CD4-positive, alpha-beta T cell (primary cell): Measurements from ENCODE around the gene IFITM10. TPM values are rescaled to one million over a fixed set of nuclear protein-coding genes. Genes with fewer than 3 reads are reported as not detected.

Experiments used
- ATAC-seq: fragments of 200-7000 bp; cut with Tn5 transposase; one replicate; pipeline ENCODE4 v1.10.0; 2022; ENCODE audit warnings: mild to moderate bottlenecking; ENCODE audit not compliant: poor library complexity
- CTCF ChIA-PET: fragments of 350-600 bp; sonication (Branson Sonifier 250); formaldehyde crosslinking; loops from one replicate; lab custom pipeline; 2021; ENCODE audit warnings: antibody characterized with exemption, inconsistent platforms; lab: Charles Lee
- POLR2A ChIA-PET: fragments of 350-600 bp; sonication (Branson Sonifier 250); formaldehyde crosslinking; loops from one replicate; lab custom pipeline; 2021; ENCODE audit warnings: antibody characterized with exemption, inconsistent platforms; lab: Charles Lee
- DNase-seq, 14 experiments: peaks; one replicate each; pipeline ENCODE4 v3.0.0-alpha.2; 2013 to 2020; ENCODE audit warnings: mixed read lengths in 2 of 14
- H3K27ac ChIP-seq, 2 donors: one replicate each; pipeline versions ENCODE4 v1.5.1 to v1.7.0; 2013; ENCODE audit warnings: low read length in 2 of 2, low read depth in 1 of 2, mild to moderate bottlenecking in 1 of 2
- H3K27me3 ChIP-seq, 2 experiments: 1 replicate in 1 of 2; 2 replicates in 1 of 2; pipeline versions ENCODE4 v1.6.1 to v1.7.0; 2013; ENCODE audit warnings: low read length in 2 of 2, control low read depth in 1 of 2, mild to moderate bottlenecking in 1 of 2, moderate library complexity in 1 of 2; ENCODE audit not compliant: insufficient read depth in 2 of 2, control insufficient read depth in 1 of 2
- H3K36me3 ChIP-seq: one replicate; pipeline ENCODE4 v1.6.1; 2013; ENCODE audit warnings: low read length, control low read depth; ENCODE audit not compliant: insufficient read depth
- H3K4me1 ChIP-seq: one replicate; pipeline ENCODE4 v1.6.1; 2013; ENCODE audit warnings: low read length, control low read depth; ENCODE audit not compliant: insufficient read depth
- H3K4me3 ChIP-seq: one replicate; pipeline ENCODE4 v1.5.1; 2013; ENCODE audit warnings: mild to moderate bottlenecking, low read length, moderate library complexity
- H3K9me3 ChIP-seq, 2 experiments: 1 replicate in 1 of 2; 2 replicates in 1 of 2; pipeline versions ENCODE4 v1.6.1 to v1.7.0; 2013; ENCODE audit warnings: low read length in 2 of 2, mild to moderate bottlenecking in 2 of 2, control low read depth in 1 of 2, moderate library complexity in 1 of 2; ENCODE audit not compliant: control insufficient read depth in 1 of 2, insufficient read depth in 1 of 2
- H3K27ac Mint-ChIP-seq: one replicate; pipeline ENCODE4 v1.8.0; 2020; ENCODE audit warnings: mixed read lengths
- H3K27me3 Mint-ChIP-seq: one replicate; pipeline ENCODE4 v1.8.0; 2021; ENCODE audit warnings: mixed read lengths
- H3K36me3 Mint-ChIP-seq: one replicate; pipeline ENCODE4 v1.8.0; 2021; ENCODE audit warnings: low read depth, mixed read lengths
- H3K4me1 Mint-ChIP-seq: one replicate; pipeline ENCODE4 v1.8.0; 2021; ENCODE audit warnings: low read depth, mixed read lengths
- H3K4me3 Mint-ChIP-seq: one replicate; pipeline ENCODE4 v1.8.0; 2020; ENCODE audit warnings: mild to moderate bottlenecking, mixed read lengths
- H3K9me3 Mint-ChIP-seq: one replicate; pipeline ENCODE4 v1.8.0; 2020; ENCODE audit warnings: mixed read lengths
- CTCF ChIP-seq: fragments of 200-600 bp; IDR thresholded peaks from one replicate; pipeline ENCODE4 v1.8.0; 2022; ENCODE audit warnings: antibody characterized with exemption, mild to moderate bottlenecking
- intact Hi-C, 2 experiments: fragments of 100-400 bp; cut with DNase I in 1 of 2; cut with micrococcal nuclease in 1 of 2; formaldehyde crosslinking; loops; one replicate each; pipeline versions ENCODE4 v1.15.1 to v1.9.0; 2023 to 2025; cut with DNase I, micrococcal nuclease
- total RNA-seq, 174 experiments: library from RNA in 2 of 174; stranded (reverse) in 2 of 174; gene quantifications; one replicate each; pipeline ENCODE4 v1.2.3 and lab custom pipeline; 2021 to 2026

The IFITM10 gene
- total RNA-seq, 2 experiments from 2014 or later, result 1.7 TPM

GRCh38 chr11:1749395-1750351, 722 bp downstream of the IFITM10 start:
- peaks cover 22% of the 10 kb centered on the region for H3K36me3 Mint-ChIP-seq
- peaks cover 14% of the 10 kb centered on the region for H3K27me3 Mint-ChIP-seq
- Histone ChIP-seq H3K4me3 (no peak overlapping the region), H3K4me1 (peaks cover 35% of the 10 kb centered on the region), H3K27ac (no peak overlapping the region), H3K36me3 (peaks cover 25% of the 10 kb centered on the region), H3K9me3 (peaks cover 0 to 15% of the 10 kb centered on the region in 2 experiments), H3K27me3 (peaks cover 13 to 19% of the 10 kb centered on the region in 2 experiments)
- H3K4me3 Mint-ChIP-seq, result peak overlapping the region; percentile 2
- CTCF ChIA-PET, result no interaction called here
- no peak for TF ChIP-seq CTCF
- no peak overlapping the region for H3K27ac Mint-ChIP-seq
- POLR2A ChIA-PET, result interaction anchor here (1.0 to 1.5 kb wide), 2 partner anchors 15 to 36 kb away, joined by 3 to 4 read pairs; partner anchors contain the start of gene CTSD
- intact Hi-C loops, result loop anchor here in 1 of 2 experiments (10.0 kb wide), 1 partner anchor 1535 kb away; no protein-coding TSS in a partner anchor
- ATAC-seq (no peak), DNase-seq (no peak)
- H3K4me1 Mint-ChIP-seq, result peaks cover 25% of the 10 kb centered on the region
- H3K9me3 Mint-ChIP-seq, result no peaks in the 10 kb centered on the region

DNA sequence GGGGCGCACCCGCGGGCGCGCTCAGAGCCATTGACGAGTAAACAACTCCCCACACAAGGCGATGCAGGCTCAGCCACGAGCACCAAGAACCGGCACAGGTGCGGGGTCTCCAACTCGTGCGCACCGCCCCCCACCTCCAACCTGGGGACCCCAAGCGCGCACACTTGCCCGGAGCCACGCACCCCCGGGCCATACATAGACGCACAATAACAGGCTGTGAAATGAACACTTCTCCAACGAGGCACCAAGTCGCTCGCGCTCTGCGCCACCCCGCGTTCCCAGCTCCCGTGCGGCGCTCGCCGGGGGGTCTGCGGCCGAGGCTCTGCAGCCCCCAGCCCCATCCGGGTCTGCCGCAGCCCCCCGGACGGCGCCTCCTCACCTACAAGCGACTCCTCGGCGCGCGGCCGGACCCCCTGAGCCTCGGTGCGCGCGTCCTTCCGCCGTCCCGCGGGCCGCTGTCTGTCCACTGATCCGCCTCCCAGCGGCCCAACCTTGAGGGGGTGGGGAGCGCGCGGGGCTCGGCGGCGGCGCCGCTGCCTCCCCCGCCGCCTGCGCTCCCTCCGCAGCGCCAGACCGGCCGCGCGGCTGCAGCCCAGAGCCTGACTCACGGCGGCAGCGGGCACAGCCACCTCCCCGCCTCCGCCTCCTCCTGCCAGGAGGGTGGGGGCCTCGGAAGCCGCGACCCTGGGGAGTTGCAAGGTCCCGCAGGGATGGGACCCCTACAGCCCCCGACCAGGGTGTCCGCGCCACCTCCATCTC, 1.6 kb downstream of the IFITM10 start:
- H3K4me3 Mint-ChIP-seq, result peak overlapping the region; percentile 34
- H3K27ac Mint-ChIP-seq, result no peak overlapping the region
- no peak overlapping the region for H3K4me3 ChIP-seq

More for the DNA sequence above, 1.6 kb downstream of the IFITM10 start:
- Mint-ChIP-seq H3K4me1 (peaks cover 25% of the 10 kb centered on the region), H3K9me3 (no peaks in the 10 kb centered on the region), H3K27me3 (peaks cover 14% of the 10 kb centered on the region), H3K36me3 (peaks cover 18% of the 10 kb centered on the region)
- TF ChIP-seq CTCF, result no peak
- H3K4me1 ChIP-seq, result peaks cover 34% of the 10 kb centered on the region
- intact Hi-C loops, result loop anchor here in 1 of 2 experiments (10.0 kb wide), 1 partner anchor 1534 kb away; no protein-coding TSS in a partner anchor
- peaks cover 0 to 15% of the 10 kb centered on the region in 2 experiments for H3K9me3 ChIP-seq
- peaks cover 13 to 19% of the 10 kb centered on the region in 2 experiments for H3K27me3 ChIP-seq
- no peak overlapping the region for H3K27ac ChIP-seq
- DNase-seq, result peak in 1 of 14 experiments; percentile 25
- ChIA-PET POLR2A (interaction anchor here (1.5 kb wide), 1 partner anchor 15 kb away, joined by 4 read pairs; the partner anchor contains the start of gene CTSD), CTCF (no interaction called here)
- ATAC-seq, result peak; percentile 28
- H3K36me3 ChIP-seq, result peaks cover 17% of the 10 kb centered on the region
